Inflammatory macrophage (primary cell): ENCODE measurements around the gene ZNF547.

Experiments used
- DNase-seq, 2 donors: peaks; one replicate each; pipeline ENCODE4 v3.0.0-alpha.2; 2020 to 2022
- total RNA-seq, 18 experiments: gene quantifications; one replicate each; lab custom pipeline; 2026; ENCODE audit warnings: mixed read lengths in 6 of 18, inconsistent platforms in 2 of 18; lab: John Stamatoyannopoulos, UW

Gene ZNF547
- total RNA-seq = 0.98 to 3.7 (median 2.5) reads per million in 18 experiments

DNA sequence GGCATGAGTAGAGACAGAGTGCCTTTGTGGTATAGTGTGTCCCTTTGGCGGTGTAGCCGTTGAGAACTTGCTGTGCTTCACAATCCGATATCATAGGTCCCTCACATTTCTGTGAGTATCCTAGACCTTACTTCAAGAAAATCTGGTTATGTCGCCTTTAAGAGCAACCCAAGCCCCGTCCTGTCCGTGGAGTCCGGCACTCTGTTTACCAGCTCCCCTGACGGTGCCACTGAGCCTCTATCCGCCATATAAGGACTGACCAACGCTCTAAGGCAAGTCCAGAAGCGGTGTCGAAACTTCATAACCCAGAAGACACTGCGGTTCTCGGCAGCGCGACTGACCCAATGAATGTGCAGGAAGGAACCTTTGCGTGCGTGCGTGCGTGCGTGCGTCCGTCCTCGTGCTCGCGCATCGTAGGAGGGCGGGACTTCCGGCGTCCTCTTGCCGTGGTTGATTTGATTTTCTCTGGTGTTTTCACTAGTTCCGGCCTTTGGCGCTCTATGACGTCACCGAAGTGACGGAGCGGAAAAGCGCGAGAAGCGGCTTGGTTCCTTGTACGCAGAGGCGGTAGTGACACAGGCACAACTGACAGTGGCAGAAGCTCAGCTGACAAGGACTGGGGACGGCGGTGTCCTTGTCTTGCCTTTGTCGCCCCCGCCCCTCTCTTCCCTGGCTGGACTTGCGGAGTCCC is at the start of gene ZNF547, which contains the start of gene TRAPPC2B:
Gene ZNF547, plus strand, starts transcription at position 555 of the 691 bp plus-strand sequence. CDS start 5,005 bp downstream, outside the sequence.
Gene TRAPPC2B, plus strand, starts transcription at position 555 of the 691 bp plus-strand sequence. CDS start 1,283 bp downstream, outside the sequence.
- peak; percentile 100 for DNase-seq

DNA sequence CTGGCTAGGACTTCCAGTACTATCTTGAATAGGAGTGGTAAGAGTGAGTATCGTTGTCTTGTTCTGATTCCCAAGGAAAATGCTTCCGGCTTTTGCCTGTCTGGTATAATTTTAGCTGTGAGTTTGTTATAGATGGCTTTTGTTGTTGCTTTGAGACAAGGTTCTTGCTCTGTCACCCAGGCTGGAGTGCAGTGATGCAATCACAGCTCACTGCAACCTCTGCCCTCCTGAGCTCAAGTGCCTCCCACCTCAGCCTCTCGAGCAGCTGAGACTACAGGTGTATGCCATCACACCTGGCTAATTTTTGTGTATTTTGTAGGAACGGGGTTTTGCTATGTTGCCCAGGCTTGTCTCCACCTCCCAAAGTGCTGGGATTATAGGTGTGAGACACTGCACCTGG is 49.2 kb upstream of the ZNF547 start:
- DNase-seq = no peak

- no peak for DNase-seq
These were observed 45.8 kb upstream of the ZNF547 start for GRCh38 chr19:57317503-57317902.

DNA sequence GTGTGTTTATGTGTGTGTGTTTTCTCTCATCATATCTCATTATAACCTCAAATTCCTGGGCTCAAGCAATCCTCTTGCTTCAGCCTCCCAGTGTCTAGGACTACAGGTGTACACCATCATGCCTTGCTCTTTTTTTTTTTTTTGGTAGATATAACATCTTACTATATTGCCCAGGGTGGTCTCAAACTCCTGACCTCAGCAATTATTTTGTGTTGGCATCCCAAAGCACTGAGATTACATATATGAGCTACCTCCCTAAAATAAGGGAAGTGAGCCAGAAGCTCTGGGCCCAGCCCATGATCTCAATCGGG is 43.5 kb upstream of the ZNF547 start:
- DNase-seq = no peak

DNA sequence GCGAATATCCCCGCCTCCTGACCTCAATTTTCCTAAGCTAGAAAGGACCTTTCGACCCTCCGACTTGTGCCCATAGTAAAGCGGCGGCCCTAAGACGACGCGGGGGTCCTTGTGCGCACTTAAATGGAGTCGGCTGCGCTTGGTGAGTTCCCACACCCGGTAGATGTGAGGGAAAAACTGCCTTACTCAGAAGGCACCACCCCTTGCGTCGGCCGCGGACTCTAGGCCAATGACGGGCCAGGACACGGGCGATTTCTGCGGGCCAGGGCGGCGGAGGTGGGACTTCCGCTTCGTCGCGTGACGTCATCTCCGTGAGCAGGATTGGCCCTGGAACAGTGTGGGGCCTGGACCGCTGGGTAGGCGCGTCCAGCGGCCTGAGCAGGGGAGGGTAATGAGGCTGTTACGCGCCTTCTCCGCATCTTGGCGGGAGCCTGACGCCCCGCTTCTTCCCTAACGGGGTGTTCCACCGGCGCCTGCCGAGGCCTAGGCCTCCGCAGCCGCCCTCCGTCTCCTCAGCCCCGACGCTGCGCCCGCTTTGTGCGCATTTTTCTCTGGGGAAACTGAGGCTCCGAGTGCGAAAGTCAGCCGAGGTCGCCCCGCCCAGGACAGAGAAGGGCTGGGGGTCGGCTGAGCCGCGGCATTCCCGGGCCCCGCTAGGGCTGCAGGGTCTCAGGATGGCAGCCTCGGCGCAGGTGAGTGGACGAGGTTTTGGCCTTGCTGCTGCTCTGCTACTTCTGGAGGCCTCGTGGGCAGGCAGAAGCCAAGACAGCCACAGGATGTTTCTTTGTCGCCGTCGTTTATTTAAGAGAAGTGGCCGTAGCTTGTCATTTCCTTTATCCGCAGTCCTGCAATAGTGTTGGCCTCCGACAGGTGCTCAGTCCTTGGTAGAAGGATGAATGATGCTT is 42.9 kb upstream of the ZNF547 start, which contains the start of gene ZNF543:
Gene ZNF543, plus strand, starts transcription at position 293 of the 905 bp plus-strand sequence. Its CDS starts 382 bp downstream, at position 675.
- DNase-seq = peak; percentile 95 to 96

DNA sequence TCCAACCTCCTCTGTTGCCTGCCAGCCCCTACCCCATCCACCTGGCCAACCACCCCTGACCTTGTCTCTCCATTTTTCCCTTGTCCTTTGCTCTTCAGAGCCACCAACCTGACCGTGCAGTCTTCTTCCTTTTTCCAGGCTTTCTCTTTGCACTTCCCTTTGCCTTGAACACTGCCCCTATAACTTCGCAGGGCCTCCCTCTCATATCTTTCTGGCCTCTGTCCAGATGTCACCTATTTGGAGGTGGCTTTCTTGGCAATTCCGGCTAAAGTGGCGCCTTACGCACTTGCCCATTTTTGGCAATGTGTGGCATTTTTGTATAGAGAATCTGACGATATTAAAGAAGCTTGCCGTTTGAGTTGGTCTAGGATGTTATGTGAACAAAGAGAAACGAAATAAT is 42.2 kb upstream of the ZNF547 start:
- no peak for DNase-seq

GRCh38 chr19:57321751-57322150 is 41.6 kb upstream of the ZNF547 start:
- no peak for DNase-seq

- DNase-seq = no peak
These were observed 38.4 kb upstream of the ZNF547 start for GRCh38 chr19:57324992-57325391.

- DNase-seq = no peak
These were observed 35.4 kb upstream of the ZNF547 start for GRCh38 chr19:57327993-57328392.

DNA sequence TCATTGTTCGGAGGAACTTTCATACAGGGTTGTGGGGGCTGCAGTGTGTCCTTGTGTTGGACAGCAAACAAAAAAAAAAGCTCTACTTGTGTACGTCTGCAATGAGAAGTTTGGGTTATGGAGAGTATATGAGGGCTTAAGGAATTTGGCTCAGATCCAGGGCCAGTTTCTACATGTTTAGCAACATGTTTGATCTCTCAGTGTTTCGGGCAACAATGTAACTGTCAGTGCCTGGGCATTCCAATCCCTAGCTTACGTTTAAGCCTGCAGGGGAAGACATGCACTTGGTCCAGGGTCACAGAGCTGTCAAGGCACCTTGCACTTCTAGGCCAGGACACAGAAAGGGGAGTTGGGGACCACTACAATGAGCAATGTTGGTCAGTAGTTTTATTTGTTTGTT is 29.2 kb upstream of the ZNF547 start:
- no peak for DNase-seq

GRCh38 chr19:57338877-57339276 is 24.5 kb upstream of the ZNF547 start:
- no peak for DNase-seq

GRCh38 chr19:57342582-57342981 is 20.8 kb upstream of the ZNF547 start:
- no peak for DNase-seq

- no peak for DNase-seq
These were observed 15.2 kb upstream of the ZNF547 start for GRCh38 chr19:57348136-57348535.

GRCh38 chr19:57350877-57351805 is 12.2 kb upstream of the ZNF547 start, which contains the start of gene ZNF304:
Gene ZNF304, plus strand, starts transcription at chr19:57351271. Its CDS starts 394 bp downstream, at chr19:57351665.
- peak; percentile 95 for DNase-seq

DNA sequence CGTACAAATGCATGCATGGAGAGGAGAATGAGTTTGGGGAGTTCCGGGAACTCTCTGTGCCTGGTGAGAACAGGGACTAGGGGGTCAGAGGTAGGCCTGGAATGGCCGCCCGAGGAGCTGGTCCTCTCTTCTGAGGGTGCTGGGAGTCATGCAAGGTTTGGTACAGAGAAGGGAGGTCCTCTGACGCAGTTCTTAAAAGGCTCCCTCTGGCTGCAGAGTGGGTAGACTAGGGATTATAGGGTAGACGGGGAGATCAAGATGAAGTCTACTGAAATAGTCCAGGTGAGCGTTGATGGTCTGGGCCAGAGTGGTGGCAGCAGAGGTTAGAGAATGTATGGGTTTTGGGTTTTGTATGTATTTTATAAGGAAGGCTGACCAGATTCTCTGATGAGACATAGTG is 11.5 kb upstream of the ZNF547 start:
- no peak for DNase-seq

- no peak for DNase-seq
These were observed 7.4 kb upstream of the ZNF547 start for GRCh38 chr19:57355916-57356315.

DNA sequence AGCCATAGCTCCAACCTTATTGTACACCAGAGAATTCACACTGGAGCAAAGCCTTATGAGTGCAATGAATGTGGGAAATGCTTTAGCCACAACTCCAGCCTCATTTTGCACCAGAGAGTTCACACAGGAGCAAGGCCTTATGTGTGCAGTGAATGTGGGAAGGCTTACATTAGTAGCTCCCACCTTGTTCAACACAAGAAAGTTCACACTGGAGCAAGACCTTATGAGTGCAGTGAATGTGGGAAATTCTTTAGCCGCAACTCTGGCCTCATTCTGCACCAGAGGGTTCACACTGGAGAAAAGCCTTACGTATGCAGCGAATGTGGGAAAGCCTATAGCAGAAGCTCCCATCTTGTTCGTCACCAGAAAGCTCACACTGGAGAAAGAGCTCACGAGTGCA is 5.9 kb upstream of the ZNF547 start:
- no peak for DNase-seq

GRCh38 chr19:57359300-57359699 is 4.1 kb upstream of the ZNF547 start:
- no peak for DNase-seq

DNA sequence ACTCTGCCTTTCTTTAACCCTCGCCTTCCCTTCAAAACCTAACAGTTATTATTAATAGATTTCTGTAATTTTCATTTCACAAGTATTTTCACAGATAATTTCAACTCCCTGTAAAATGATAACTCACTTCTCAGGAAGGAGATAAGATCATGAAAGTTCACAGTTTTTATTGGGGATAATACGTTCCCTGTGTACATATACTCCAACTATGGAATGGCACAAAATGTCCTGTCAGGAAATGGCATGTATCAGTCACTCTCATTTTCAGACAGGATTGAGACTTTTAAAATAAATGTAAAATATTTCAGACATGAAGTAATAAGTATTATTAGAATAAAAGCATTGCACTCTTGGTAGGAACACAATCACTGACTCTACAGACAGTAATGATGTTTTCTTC is 932 bp upstream of the ZNF547 start:
- no peak for DNase-seq

- DNase-seq = no peak
These were observed 384 bp downstream of the ZNF547 start for GRCh38 chr19:57363688-57364181.

DNA sequence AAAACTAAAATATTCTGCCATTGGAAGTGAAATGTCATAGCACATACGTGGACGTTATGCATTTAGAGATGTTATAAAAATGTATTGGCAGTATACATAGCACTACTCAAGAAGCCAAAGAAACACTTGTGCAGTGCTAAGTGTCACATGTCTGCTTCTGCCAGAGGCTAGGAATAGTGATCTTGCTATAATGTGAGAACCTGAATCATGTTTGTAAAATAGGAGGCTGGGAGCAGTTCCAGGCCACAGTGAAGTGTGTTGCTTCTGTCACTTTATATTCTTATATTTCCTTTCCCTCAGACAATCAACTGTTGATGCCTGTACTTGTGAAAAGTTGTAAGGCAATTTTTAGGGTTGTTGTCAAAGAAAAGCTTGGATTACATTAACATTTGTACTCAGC is 3.4 kb downstream of the ZNF547 start:
- no peak for DNase-seq

- no peak for DNase-seq
These were observed 10.8 kb downstream of the ZNF547 start for GRCh38 chr19:57374179-57374578.
